DND-41 (cell line): ENCODE results near the gene RPGRIP1L.
A peak's percentile ranks its signal among the peaks of the same experiment; 100 is the strongest.

Experiments
- ATAC-seq: fragments of 200-7000 bp; cut with Tn5 transposase; 3 replicates; pipeline ENCODE4 v1.9.1; 2021; ENCODE audit warnings: low read depth; ENCODE audit not compliant: insufficient read depth
- DNase-seq: peaks from one replicate; pipeline ENCODE4 v3.0.0-alpha.2; 2020
- H2AFZ ChIP-seq: 2 replicates; pipeline ENCODE4 v1.6.0; 2012; ENCODE audit warnings: low read depth, low read length
- H3K27ac ChIP-seq: 2 replicates; pipeline ENCODE4 v1.5.1; 2012; ENCODE audit warnings: low read length, inconsistent platforms
- H3K27me3 ChIP-seq: fragments of 200-600 bp; sonication (generic); 2 replicates; pipeline ENCODE4 v1.6.0; 2012; ENCODE audit warnings: low read length, mild to moderate bottlenecking, inconsistent platforms; ENCODE audit not compliant: insufficient read depth, poor library complexity
- H3K36me3 ChIP-seq: 2 replicates; pipeline ENCODE4 v1.5.1; 2012; ENCODE audit warnings: low read length, inconsistent platforms; ENCODE audit not compliant: insufficient read depth
- H3K4me1 ChIP-seq: 2 replicates; pipeline ENCODE4 v1.5.1; 2012; ENCODE audit warnings: mild to moderate bottlenecking, low read length; ENCODE audit not compliant: insufficient read depth
- H3K4me2 ChIP-seq: 2 replicates; pipeline ENCODE4 v1.6.0; 2012; ENCODE audit warnings: mild to moderate bottlenecking, moderate library complexity, low read length, inconsistent platforms; ENCODE audit not compliant: insufficient read depth
- H3K4me3 ChIP-seq, 2 experiments: fragments of 200-600 bp in 1 of 2; shearing (Covaris generic) in 1 of 2; 2 replicates each; pipeline ENCODE4 v1.5.1; 2012 to 2016; ENCODE audit warnings: inconsistent platforms in 2 of 2, low read length in 2 of 2, mild to moderate bottlenecking in 2 of 2, low read depth in 1 of 2, moderate library complexity in 1 of 2
- H3K79me2 ChIP-seq: 2 replicates; pipeline ENCODE4 v1.6.0; 2012; ENCODE audit warnings: low read length, inconsistent platforms; ENCODE audit not compliant: insufficient read depth
- H3K9ac ChIP-seq: 2 replicates; pipeline ENCODE4 v1.6.0; 2012; ENCODE audit warnings: low read depth, mild to moderate bottlenecking, inconsistent platforms, low read length, moderate library complexity
- H3K9me3 ChIP-seq: 2 replicates; pipeline ENCODE4 v1.5.1; 2012; ENCODE audit warnings: low read length, moderate library complexity, mild to moderate bottlenecking, inconsistent platforms; ENCODE audit not compliant: insufficient read depth, severe bottlenecking
- H4K20me1 ChIP-seq: 2 replicates; pipeline ENCODE4 v1.6.0; 2012; ENCODE audit warnings: low read length; ENCODE audit not compliant: insufficient read depth
- EZH2 ChIP-seq: IDR thresholded peaks from 3 replicates; pipeline ENCODE4 v1.6.1; 2012; ENCODE audit warnings: borderline replicate concordance, low read depth, mild to moderate bottlenecking, moderate library complexity, low read length, inconsistent platforms; ENCODE audit not compliant: severe bottlenecking
- TF ChIP-seq, protein P1 (sequence below): IDR thresholded peaks from 2 replicates; pipeline ENCODE4 v1.5.1; 2012; ENCODE audit warnings: borderline replicate concordance, low read length, moderate library complexity, mild to moderate bottlenecking; ENCODE audit not compliant: poor library complexity, severe bottlenecking; ENCODE audit errors: extremely low read depth

The RPGRIP1L gene

DNA sequence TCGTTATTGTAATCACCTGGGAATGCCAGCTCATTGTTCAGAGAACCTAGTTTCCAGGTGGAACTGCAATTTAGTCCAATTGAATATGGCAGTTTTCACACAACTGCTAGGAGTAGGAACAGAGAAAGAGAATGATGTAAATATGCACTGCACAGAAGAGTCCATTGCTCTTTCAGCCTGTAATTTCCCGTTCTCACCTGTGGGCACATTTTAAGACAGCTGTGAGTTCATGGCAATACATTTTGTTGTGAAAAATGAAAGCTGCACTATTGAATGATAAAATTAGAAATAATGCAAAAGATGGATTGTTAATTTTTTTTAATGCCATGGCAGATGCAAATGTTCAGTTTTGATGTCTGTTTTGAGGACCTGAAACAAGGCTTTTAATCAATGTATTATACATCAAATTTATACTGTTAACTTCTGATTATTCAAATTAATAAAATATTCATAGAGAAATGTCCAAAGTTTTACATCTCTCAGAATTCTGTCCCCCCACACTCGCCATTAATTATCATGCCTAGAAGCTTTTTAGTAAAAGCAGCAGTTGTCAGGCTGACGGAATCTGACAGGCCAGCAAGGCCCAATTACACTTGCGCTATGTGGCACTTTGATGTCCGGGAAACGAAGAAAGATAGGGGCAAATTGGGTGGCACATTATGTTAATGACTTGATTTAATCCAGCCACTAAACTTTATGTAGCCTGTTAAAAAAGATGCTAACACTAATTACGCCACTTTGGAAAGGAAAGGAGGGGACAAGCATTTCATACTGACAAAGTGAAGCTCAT is 72.2 kb downstream of the RPGRIP1L start:
- Histone ChIP-seq H3K27ac (no peak overlapping the region), H3K9ac (no peak overlapping the region), H3K4me3 (no peak overlapping the region), H3K36me3 (peaks cover 5% of the 10 kb centered on the region; the same call in 1 of the 2 replicates), H3K4me1 (no peaks in the 10 kb centered on the region), H3K9me3 (no peaks in the 10 kb centered on the region), H4K20me1 (no peaks in the 10 kb centered on the region), H2AFZ (no peak overlapping the region), H3K79me2 (no peaks in the 10 kb centered on the region), H3K4me2 (no peak overlapping the region), H3K27me3 (no peaks in the 10 kb centered on the region)
- DNase-seq (no peak), ATAC-seq (no peak)
- TF ChIP-seq EZH2, result no peak
- TF ChIP-seq, protein P1, sequence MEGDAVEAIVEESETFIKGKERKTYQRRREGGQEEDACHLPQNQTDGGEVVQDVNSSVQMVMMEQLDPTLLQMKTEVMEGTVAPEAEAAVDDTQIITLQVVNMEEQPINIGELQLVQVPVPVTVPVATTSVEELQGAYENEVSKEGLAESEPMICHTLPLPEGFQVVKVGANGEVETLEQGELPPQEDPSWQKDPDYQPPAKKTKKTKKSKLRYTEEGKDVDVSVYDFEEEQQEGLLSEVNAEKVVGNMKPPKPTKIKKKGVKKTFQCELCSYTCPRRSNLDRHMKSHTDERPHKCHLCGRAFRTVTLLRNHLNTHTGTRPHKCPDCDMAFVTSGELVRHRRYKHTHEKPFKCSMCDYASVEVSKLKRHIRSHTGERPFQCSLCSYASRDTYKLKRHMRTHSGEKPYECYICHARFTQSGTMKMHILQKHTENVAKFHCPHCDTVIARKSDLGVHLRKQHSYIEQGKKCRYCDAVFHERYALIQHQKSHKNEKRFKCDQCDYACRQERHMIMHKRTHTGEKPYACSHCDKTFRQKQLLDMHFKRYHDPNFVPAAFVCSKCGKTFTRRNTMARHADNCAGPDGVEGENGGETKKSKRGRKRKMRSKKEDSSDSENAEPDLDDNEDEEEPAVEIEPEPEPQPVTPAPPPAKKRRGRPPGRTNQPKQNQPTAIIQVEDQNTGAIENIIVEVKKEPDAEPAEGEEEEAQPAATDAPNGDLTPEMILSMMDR, result peak; percentile 3

DNA sequence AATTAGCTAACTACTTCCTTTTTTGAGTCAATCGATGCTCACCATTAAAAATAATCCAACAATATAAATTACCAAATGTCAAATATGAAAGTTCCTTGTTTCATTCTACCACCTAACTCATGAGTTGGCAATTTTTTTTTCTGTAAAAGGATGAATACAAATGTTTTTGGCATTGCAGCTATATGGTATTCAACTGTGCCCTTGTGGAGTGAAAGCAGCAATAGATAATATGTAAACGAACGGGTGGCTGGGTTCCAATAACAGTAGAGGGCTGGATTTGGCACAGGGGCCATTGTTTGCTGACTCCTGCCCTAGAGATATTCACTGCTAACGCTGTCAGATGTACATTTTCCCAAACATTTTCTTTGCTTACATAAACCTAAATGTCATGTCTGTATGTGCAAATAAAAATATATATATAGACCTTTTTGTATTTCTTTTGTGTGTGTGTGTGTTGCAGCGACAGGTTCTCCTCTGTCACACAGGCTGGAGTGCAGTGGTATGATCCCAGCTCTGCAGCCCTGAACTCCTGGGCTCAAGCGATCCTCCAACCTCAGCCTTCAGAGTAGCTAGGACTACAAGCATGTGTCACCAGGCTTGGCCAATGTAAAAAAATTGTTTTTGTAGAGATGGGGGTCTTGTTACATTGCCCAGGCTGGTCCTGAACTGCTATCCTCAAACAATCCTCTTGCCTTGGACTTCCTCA is 73.9 kb downstream of the RPGRIP1L start:
- H3K27ac ChIP-seq, result no peak overlapping the region
- no peaks in the 10 kb centered on the region for H3K27me3 ChIP-seq
- H3K9me3 ChIP-seq, result no peaks in the 10 kb centered on the region
- ATAC-seq (no peak), DNase-seq (no peak)
- H3K79me2 ChIP-seq, result no peaks in the 10 kb centered on the region
- no peaks in the 10 kb centered on the region for H3K4me1 ChIP-seq
- no peaks in the 10 kb centered on the region for H4K20me1 ChIP-seq
- H3K9ac ChIP-seq, result no peak overlapping the region
- H3K4me3 ChIP-seq, result no peak overlapping the region
- H3K4me2 ChIP-seq, result no peak overlapping the region
- H3K36me3 ChIP-seq, result peaks cover 5% of the 10 kb centered on the region; the same call in 1 of the 2 replicates
- no peak overlapping the region for H2AFZ ChIP-seq
- TF ChIP-seq, protein P1, result no peak
- TF ChIP-seq EZH2, result no peak

DNA sequence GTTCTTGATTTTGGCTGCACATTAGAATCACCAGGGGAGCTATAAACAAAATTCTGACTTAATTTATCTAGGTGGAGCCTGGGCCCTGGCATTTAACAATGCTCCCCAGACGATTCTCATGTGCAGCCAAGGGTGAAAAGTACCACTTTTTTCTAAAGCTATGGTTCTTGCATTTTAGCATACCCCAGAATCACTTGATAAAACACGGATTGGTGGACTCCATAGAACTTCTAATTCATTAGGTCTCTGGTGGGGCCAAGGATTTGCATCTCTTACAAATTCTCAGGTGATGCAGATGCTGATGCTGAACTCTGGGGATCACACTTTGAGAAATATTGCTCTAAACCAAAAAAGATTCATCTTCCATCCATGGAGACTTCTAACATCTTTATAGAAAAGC is 74.5 kb downstream of the RPGRIP1L start:
- DNase-seq, result no peak
- H3K27ac ChIP-seq, result no peak overlapping the region
- H3K27me3 ChIP-seq, result no peaks in the 10 kb centered on the region
- no peak overlapping the region for H3K4me3 ChIP-seq
- H3K9ac ChIP-seq, result no peak overlapping the region
- H3K36me3 ChIP-seq, result no peaks in the 10 kb centered on the region
- H3K79me2 ChIP-seq, result no peaks in the 10 kb centered on the region
- H4K20me1 ChIP-seq, result no peaks in the 10 kb centered on the region
- no peak overlapping the region for H3K4me2 ChIP-seq
- H3K9me3 ChIP-seq, result no peaks in the 10 kb centered on the region
- no peaks in the 10 kb centered on the region for H3K4me1 ChIP-seq
- ATAC-seq, result no peak
- no peak overlapping the region for H2AFZ ChIP-seq
- no peak for TF ChIP-seq EZH2

DNA sequence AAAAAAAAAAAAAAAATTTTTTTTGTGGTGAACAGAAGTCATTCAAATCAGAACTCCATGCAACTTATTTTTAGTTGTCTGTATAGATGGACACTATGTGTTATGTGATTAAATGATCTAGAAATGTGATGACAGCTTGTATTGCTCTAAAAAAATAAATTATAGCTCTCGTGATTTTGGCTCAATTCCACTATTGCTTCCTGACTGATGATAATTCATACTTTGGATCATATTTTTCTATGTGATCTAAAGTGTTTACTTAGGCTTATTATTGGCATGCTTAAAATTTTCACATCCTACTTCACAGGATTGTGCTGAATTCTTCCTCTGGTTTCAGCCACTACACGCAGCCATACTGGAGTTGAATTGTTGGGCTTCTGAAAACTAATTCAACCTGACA is 76.8 kb downstream of the RPGRIP1L start:
- no peaks in the 10 kb centered on the region for H4K20me1 ChIP-seq

More for the DNA sequence above, 76.8 kb downstream of the RPGRIP1L start:
- Histone ChIP-seq H3K4me2 (no peak overlapping the region), H2AFZ (no peak overlapping the region), H3K27me3 (no peaks in the 10 kb centered on the region), H3K79me2 (no peaks in the 10 kb centered on the region), H3K4me3 (no peak overlapping the region), H3K36me3 (no peaks in the 10 kb centered on the region), H3K4me1 (no peaks in the 10 kb centered on the region), H3K9ac (no peak overlapping the region), H3K27ac (no peak overlapping the region), H3K9me3 (no peaks in the 10 kb centered on the region)
- ATAC-seq (no peak), DNase-seq (no peak)
- TF ChIP-seq, protein P1, result no peak
- no peak for TF ChIP-seq EZH2
